Stimulated activated CD4-positive, alpha-beta T cell treated with anti-CD3 and anti-CD28 coated beads, Interleukin-15, amount 100 ng/mL, for 1 hour (primary cell): ENCODE data around the gene PRDM16.
A peak's percentile ranks its signal among the peaks of the same experiment; 100 is the strongest.

Experiments
- DNase-seq, 2 donors: peaks; one replicate each; pipeline ENCODE4 v3.0.0-alpha.2; 2020; ENCODE audit warnings: low read depth in 1 of 2, low spot score in 1 of 2

PRDM16 gene

GRCh38 chr1:3479511-3480368 is 410.7 kb downstream of the PRDM16 start:
- no peak for DNase-seq

GRCh38 chr1:3480369-3480719 is 411.3 kb downstream of the PRDM16 start:
- DNase-seq: no peak

GRCh38 chr1:3481046-3481445 is 412.0 kb downstream of the PRDM16 start:
- no peak for DNase-seq

- DNase-seq: no peak
Observed at GRCh38 chr1:3481836-3482375, 412.9 kb downstream of the PRDM16 start.

- no peak for DNase-seq
Observed at GRCh38 chr1:3482378-3482849, 413.4 kb downstream of the PRDM16 start.

GRCh38 chr1:3483380-3483779 is 414.4 kb downstream of the PRDM16 start:
- no peak for DNase-seq

- DNase-seq: peak in 1 of 2 donors; percentile 26
Observed at GRCh38 chr1:3483801-3484444, 414.9 kb downstream of the PRDM16 start.

- DNase-seq: no peak
Observed at GRCh38 chr1:3485016-3485415, 416.0 kb downstream of the PRDM16 start.
